Stimulated activated CD8-positive, alpha-beta memory T cell treated with anti-CD3 and anti-CD28 coated beads, Interleukin-15, amount 100 ng/mL, for 24 hours (primary cell): ENCODE measurements around the gene OXA1L.
"Not testable (repeated sequence)": the region's sequence is repeated elsewhere in the genome, so short reads cannot be mapped to it uniquely, and the experiment has no call there.

Experiments
- DNase-seq: peaks from one replicate; pipeline ENCODE4 v3.0.0-alpha.2; 2020; ENCODE audit warnings: low read depth

Gene OXA1L

DNA sequence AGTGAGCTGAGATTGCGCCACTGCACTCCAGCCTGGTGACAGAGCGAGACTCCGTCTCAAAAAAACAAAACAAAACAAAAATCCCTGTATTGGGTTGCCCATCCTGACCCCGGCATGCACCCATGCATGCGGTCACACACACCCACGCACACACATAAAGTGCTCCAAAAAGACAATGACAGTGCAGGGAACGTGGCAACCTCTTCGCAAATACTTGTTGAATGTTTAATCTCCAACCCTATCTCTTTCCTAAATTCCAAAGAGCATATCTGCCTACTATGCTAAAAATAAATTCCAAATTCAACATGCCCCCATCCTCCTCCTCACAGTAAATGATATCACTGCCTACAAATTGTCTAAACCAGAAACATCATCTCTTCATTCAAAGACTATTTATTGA lies 35.2 kb downstream of the OXA1L start:
- no peak for DNase-seq

DNA sequence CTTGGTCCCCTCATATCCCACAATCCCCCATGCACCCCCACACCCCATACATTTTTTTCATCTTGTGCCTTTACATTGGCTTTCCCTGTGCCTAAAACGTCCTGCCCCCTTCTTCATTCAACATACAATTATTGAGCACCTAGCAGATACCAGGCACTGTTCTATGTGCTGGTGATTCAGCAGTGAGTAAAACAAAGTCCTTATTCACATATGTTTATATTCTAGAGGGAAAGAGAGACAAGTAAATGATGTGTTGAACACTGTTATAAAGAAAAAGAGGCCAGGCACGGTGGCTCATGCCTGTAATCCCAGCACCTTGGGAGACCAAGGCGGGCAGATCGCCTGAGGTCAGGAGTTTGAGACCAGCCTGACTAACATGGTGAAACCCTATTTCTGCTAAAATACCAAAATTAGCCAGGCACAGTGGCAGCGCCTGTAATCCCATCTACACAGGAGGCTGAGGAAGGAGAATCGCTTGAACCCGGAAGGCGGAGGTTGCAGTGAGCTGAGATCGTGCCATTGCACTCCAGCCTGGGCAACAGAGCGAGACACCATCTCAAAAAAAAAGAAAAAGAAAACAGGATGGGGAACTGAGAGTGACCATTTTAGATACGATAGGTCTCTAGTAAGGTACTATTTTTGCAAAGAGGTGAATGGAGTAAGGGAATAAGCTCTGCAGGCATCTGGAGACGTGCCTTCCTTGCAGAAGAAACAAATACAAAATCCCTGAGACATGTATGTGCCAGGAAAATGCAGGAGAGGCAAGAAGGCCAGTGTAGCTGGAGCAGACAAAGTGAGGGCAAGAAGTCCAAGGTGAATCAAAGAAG lies 36.6 kb downstream of the OXA1L start:
- no peak for DNase-seq

DNA sequence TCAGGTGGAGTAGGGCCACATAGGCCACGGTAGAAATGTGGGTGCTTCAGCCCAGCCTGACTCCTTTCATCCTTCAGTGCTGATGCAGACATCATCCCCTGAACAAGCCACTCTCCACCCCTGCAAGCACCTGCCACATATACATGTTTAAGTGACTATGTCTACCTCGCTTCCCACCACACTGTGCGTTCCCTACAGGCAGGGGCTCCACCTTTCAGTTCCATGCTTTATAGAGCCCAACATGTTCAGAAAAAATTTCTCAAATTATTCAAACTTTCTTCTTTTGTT lies 37.1 kb downstream of the OXA1L start:
- no peak for DNase-seq

DNA sequence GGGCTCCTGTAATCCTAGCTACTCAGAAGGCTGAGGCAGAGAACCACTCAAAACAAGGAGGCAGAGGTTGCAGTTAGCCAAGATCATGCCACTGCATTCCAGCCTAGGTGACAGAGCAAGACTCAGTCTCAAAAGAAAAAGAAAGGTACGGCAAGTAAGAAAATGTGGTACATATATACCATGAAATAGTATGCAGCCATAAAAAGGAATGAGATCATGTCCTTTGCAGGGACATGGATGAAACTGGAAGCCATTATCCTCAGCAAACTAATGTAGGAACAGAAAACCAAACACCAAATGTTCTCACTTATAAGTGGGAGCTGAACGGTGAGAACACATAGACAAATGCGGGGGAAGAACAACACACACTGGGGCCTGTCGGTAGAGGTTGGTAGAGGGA lies 38.7 kb downstream of the OXA1L start:
- DNase-seq, result not testable (repeated sequence)

DNA sequence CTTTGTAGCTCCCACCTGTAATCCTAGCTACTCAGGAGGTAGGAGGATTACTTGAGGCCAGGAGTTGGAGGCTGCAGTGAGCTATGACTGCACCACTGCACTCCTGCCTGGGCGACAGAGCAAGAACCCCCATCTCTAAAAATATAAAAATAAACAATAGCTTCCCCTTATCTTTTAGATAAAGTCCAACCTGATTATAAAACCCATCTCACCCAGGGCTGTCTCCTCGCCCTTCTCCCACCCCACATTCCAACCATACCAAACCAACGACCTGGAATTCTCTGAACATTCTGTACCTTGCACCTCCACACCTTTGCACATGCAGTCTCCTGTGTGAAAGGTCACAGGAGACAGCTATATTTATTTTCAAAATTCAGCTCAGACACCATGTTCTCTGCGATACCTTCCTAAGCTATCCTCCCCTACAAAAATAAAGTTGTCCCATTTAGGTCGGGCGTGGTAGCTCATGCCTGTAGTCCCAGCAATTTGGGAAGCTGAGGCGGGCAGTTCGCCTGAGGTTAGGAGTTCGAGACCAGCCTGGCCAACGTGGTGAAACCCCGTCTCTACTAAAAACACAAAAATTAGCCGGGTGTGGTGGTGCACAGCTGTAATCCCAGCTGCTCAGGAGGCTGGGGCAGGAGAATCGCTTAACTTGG lies 41.1 kb downstream of the OXA1L start:
- DNase-seq, result no peak

DNA sequence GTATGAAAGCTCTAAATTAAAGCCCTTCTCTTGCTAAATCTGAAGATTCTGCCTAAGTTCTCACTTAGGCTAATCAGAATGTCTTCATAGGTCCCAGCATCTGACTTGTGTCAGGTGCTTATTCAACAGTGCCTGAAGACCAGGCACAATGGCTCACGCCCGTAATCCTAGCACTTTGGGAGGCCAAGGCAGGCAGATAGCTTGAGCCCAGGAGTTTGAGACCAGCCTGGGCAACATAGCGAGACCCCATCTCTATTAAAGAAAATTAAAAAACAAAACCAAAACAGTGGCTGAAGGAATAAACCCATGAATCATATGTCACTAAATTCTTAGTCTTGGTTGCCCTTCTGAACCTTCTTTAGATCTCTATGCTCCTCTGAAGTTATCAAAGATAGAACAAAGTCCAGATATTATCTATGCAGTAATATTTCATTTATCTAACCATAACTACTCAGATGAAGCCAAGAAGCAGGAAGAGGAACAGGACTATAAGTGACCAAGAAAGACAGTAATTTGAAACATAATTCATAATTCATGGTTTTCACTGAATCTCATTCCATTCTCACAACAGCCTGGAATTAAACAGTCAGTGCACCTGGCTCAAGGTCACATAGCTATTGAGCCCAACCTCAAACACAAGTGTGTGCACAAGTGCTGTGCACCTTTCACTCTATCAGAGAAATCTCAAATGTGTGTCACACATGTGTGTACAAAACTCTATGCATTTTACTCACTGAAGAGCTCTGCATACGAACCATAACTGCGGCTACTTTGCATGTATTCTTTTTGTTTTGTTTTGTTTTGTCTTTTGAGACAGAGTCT lies 42.1 kb downstream of the OXA1L start:
- DNase-seq, result no peak

DNA sequence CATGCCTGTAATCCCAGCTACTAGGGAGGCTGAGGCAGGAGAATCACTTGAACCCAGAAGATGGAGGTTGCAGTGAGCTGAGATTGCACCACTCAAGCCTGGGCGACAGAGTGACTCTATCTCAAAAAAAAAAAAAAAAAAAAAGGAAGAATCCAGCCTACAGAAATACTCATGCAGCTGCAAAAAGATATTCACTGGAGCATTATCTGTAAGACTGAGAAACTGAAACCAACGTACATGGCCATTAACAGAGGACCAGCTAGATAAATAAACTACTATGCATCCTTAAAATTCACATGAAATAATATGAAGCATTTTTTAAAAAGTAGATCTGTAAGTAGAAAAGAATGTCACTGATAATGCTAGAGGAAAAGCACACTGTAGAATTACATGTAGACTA lies 45.2 kb downstream of the OXA1L start:
- no peak for DNase-seq

DNA sequence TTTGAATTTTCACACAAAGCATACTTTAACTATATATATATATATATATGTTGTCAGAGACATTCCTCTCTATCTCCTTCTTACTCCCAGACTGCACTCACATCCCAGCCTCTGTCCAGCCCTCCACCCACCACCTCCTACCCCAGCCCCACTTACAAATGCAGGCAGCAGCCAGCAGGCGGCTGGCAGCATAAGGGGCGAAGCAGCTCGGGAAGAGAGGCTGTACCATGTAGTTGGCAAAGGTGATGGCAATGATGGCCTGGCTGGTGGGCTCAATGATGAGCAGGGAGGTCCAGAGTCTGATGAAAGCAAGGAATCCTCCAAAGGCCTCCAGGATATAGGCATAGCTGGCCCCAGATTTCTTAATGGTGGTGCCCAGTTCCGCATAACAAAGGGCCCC lies 46.3 kb downstream of the OXA1L start:
- DNase-seq, result no peak

DNA sequence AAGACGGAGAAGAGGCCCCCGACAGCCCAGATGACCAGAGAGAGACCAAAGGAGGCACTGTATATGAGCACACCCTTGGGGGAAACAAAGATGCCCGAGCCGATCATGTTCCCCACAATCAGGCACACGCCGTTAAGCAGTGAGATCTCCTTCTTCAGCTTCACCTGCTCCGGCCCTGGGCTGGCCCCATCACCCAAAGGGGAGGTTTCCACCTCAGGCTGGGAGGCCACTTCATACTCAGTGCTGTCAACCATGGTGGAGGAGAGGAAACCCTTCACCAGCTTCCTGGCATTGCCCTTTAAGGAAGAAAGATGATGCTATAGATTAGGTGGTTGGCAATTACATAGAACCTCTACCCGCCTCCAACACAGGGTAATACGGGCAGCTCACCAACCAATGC lies 46.7 kb downstream of the OXA1L start:
- no peak for DNase-seq

DNA sequence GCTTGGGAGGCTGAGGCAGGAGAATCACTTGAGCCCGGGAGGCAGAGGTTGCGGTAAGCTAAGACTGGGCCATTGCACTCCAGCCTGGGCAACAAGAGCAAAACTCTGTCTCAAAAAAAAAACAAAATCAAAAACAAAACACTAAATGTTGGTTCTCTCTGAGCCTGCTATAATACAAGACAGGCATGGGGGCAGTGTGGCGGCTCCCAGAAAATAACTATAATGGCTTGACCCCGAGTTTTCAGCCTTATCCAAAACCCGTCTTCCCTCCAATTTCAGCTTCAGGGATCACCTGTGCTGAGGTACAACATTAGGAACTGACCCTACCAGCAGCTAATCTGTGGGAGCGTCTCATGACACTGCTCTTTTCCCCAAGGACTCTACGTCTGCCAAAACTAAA lies 47.9 kb downstream of the OXA1L start:
- no peak for DNase-seq

DNA sequence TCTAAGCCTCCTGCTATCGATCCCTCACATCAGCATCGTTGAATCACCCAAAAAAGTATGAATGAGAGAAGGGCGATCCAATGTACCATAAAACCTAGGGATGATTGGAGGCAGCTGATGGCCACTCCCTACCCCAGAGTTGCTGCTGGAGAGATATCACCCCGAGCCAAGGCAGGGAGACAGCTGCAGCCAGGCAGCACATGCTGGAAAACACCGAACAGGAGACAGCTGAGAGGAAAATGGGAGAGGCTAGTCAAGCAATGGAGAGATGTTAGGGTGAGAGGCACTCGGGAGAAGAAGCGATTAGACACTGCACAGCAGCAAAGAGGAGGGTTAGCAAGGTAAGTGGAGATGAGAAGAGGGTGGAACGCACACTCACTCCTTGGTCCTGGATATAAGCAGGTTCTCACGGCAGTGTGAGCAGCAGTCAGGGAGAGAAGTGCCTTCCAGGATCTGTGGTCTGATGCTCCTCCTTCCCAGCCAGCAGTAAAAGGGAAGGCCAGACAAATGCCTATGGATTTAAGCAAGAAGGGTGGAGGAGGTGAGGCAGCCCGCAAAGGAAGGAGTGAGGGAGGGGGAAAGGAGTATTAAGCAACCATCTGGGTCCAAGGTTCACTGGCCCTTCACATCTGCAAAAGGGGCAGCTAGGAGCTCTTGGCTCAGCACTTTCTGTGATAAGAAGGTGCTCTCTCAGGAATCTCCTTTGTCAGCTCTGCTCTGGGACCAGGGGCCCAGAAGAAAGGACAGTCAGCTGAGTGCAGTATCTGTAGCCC lies 48.6 kb downstream of the OXA1L start, which contains the start of gene SLC7A7:
TSS of gene SLC7A7 (minus strand) at position 495 of the 773 bp plus-strand sequence. CDS start 2,037 bp downstream, outside the sequence.
- no peak for DNase-seq

DNA sequence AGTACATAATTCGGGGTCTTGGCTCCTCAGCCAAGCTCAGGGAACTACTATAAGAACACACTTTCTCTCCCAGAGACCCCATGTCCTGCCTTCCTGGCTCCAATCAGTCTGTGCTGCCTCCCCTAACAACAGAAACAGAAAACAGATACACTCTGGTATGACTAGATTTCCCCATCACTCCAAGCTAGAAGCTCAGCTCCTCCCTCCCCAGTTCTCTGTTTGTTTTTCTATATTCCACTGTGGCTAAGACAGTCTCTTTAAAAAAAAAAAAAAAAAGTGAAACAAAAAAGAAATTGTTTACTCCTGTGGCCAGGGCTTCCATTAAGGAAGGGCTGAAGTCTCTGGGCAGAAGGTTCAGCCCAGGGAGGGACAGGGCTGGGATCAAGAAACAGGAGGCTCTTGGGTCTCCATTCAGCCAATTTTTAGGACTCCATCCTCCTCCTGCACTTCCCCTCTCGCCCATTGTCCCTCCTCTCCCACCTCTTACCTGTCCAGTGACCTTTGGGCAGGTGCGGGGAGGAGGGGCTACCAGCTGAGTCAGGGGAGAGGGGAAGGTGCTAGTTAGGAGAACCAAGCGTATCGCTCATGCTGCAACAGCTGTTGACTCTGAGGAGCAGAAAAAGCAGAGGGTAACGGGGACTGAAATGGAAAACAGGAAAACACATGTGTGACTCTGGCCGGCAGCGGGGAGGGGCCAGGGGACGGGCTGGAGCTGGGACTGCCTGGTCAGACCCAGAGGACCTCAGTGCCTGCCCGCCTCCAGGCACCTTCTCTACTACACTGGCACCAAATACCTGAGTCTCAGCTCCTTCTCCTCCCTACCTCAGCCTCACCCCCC lies 52.9 kb downstream of the OXA1L start:
- DNase-seq, result no peak

DNA sequence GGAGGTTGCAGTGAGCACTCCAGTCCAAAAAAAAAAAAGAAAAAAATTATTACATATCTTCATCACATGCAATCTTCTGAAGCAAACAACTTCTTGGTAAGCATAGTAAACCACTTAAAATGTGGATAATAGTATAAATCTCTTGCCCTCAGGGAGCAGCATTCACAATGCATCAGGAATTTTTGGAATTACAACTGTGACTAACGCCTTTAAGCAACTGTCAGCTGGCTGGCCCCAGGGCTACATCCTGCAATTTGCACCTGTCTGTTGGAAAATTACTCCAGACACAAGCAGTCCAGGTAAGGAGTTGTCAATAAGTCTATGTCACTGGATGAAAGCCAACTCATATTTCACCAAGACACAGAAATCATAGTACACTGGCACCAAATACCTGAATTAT lies 54.2 kb downstream of the OXA1L start:
- no peak for DNase-seq

DNA sequence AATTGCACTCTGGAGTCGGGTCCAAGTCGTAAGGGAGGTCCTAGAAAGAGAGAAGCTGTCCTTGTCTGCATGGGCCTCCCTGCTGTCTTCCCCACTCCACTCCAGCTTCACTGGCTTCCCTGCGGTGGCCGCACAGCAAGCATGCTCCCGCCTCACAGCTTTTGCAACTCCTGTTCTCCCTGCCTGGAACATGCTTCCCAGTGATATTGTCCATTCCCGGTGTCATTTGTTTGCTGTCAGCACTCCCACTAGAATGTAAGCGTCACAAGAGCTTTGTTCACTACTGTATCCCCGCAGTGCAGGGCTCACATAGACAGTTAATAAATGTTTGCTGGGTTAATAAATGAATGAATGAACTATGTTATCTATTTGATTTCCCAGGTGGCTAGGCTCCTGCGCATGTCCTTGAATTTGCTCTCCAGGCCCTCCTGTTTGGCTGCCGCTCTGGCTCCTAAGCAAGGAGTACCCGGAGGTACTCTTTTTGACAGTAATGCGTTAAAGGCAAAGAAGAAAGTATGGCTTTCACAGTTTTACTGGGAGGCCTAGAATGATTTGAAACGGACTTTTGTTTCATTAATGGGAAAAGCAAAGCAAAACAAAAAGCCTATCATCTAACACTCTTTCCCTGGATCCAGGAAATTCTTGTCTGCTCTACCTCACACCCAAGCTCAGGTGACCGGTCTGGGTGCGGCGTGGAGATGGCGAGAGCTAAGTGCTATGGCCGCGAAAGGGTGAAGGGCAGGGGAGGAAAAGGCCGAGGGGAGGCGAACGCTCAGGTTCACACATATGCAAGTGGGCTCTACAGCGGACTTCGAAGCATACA lies 54.9 kb downstream of the OXA1L start:
- DNase-seq, result no peak

DNA sequence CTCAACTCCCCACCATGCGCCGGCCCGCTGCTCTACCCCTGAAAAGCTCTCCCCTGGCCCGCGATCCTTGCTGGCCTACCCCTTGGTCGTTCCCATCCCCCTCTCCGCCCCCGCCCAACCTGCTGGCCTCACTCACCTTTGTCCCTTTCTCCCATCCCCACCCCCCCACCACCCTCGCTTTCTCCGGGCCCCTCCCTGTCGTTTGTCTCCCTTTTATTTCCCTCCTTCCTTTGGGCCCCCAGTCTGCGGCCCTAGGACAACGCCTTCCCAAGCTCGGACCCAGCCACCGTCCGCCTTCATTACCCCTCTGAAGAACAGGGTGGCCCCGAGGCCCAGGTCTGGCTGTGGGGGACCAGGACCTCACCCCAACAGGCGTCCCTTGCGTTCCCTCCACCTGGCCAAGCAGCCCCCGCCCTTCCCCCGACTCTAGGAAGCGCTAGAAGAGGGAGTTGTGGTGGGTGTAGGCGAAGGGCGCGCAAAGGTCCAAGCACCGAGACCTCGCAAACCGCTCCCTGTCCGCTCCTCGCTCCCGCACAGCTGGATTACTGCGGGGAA lies 55.6 kb downstream of the OXA1L start:
- DNase-seq, result no peak
